ENCODE data around the gene PDZD4. TPM values are rescaled to one million over a fixed set of nuclear protein-coding genes. Genes with fewer than 3 reads are reported as not detected.

The PDZD4 gene
- total RNA-seq, 4 donors from 2014 or later, result 2.0 to 6.6 (median 4.2) TPM

- in situ Hi-C loops (cut with MboI; ENCODE audit: low pct_ligation_motif_present in 1 of 4, low pct_unique_long_range_greater_than_20kb in 1 of 4, low sequenced_read_pairs in 3 of 4), result loop anchor here in 1 of 4 donors (25.0 kb wide), 1 partner anchor 200 kb away; the partner anchor contains the start of genes HCFC1 and TMEM187
These were observed 67.6 kb downstream of the PDZD4 start for GRCh38 chrX:153762626-153763173.

GRCh38 chrX:153761863-153762262 is 68.5 kb downstream of the PDZD4 start:
- no peaks in the 10 kb centered on the region for H3K4me1 ChIP-seq
- H3K27ac ChIP-seq, result no peak overlapping the region
- 80% methylated on average over 15 of the region's 15 CpGs; no CpG with 5 or more reads in 1 of the 2 donors for WGBS, 2 donors (ENCODE audit: low coverage in 1 of 2)
- no peaks in the 10 kb centered on the region for H3K36me3 ChIP-seq
- no peaks in the 10 kb centered on the region for H3K27me3 ChIP-seq
- in situ Hi-C loops (cut with MboI; ENCODE audit: low pct_ligation_motif_present in 1 of 4, low pct_unique_long_range_greater_than_20kb in 1 of 4, low sequenced_read_pairs in 3 of 4), result loop anchor here in 1 of 4 donors (25.0 kb wide), 1 partner anchor 200 kb away; the partner anchor contains the start of genes HCFC1 and TMEM187
- intact Hi-C loops (cut with DNase I; ENCODE audit: low total_unique reads), result no loop called here
- TF ChIP-seq EP300 (IDR thresholded peaks at IDR 0.05; ENCODE audit: low read depth), result no peak
- no peak for TF ChIP-seq POLR2A (IDR thresholded peaks at IDR 0.05)
- no peak for TF ChIP-seq POLR2AphosphoS5 (IDR thresholded peaks at IDR 0.05)
- TF ChIP-seq CTCF (IDR thresholded peaks at IDR 0.05), result no peak
- no peaks in the 10 kb centered on the region for H3K9me3 ChIP-seq
- DNase-seq, result no peak
- no peak overlapping the region for H3K4me3 ChIP-seq

More at GRCh38 chrX:153762626-153763173, 67.6 kb downstream of the PDZD4 start:
- no peaks in the 10 kb centered on the region for H3K36me3 ChIP-seq
- 82% methylated on average over 12 of the region's 14 CpGs; no CpG with 5 or more reads in 1 of the 2 donors for WGBS, 2 donors (ENCODE audit: low coverage in 1 of 2)
- H3K27me3 ChIP-seq, result no peaks in the 10 kb centered on the region
- intact Hi-C loops (cut with DNase I; ENCODE audit: low total_unique reads), result no loop called here
- H3K9me3 ChIP-seq, result no peaks in the 10 kb centered on the region
- H3K4me3 ChIP-seq, result no peak overlapping the region
- TF ChIP-seq POLR2AphosphoS5 (IDR thresholded peaks at IDR 0.05), result no peak
- TF ChIP-seq EP300 (IDR thresholded peaks at IDR 0.05; ENCODE audit: low read depth), result no peak
- no peak for TF ChIP-seq POLR2A (IDR thresholded peaks at IDR 0.05)
- no peak for TF ChIP-seq CTCF (IDR thresholded peaks at IDR 0.05)
- no peaks in the 10 kb centered on the region for H3K4me1 ChIP-seq
- no peak for DNase-seq
- H3K27ac ChIP-seq, result no peak overlapping the region

- in situ Hi-C loops (cut with MboI; ENCODE audit: low pct_ligation_motif_present in 1 of 4, low pct_unique_long_range_greater_than_20kb in 1 of 4, low sequenced_read_pairs in 3 of 4) (loop anchor here in 1 of 4 donors (25.0 kb wide), 1 partner anchor 207 kb away; the partner anchor contains the start of genes HCFC1 and TMEM187), intact Hi-C loops (cut with DNase I; ENCODE audit: low total_unique reads) (no loop called here)
- H3K4me1 ChIP-seq, result no peaks in the 10 kb centered on the region
- TF ChIP-seq EP300 (IDR thresholded peaks at IDR 0.05; ENCODE audit: low read depth) (no peak), POLR2AphosphoS5 (IDR thresholded peaks at IDR 0.05) (no peak)
- H3K27ac ChIP-seq, result no peak overlapping the region
- H3K9me3 ChIP-seq, result no peaks in the 10 kb centered on the region
- no peaks in the 10 kb centered on the region for H3K36me3 ChIP-seq
- DNase-seq, result no peak
- H3K27me3 ChIP-seq, result no peaks in the 10 kb centered on the region
- H3K4me3 ChIP-seq, result no peak overlapping the region
- 76% methylated on average over 1 of the region's 1 CpG; no CpG with 5 or more reads in 1 of the 2 donors for WGBS, 2 donors (ENCODE audit: low coverage in 1 of 2)
These were observed 75.2 kb downstream of the PDZD4 start for GRCh38 chrX:153755136-153755535.

Other genes starting within 250 kb of the PDZD4 start
- gene CCNQ, start 231.4 kb downstream of the PDZD4 start, total RNA-seq, result 10 to 100 TPM in 3 of 4 donors, 1 to 10 TPM in 1; 5.2 to 32.5 (median 26.8) TPM
- gene DUSP9, start 183.3 kb downstream of the PDZD4 start, total RNA-seq, result not detected
- gene PNCK, start 156.7 kb downstream of the PDZD4 start, total RNA-seq, result 10 to 100 TPM in 1 of 4 donors, 1 to 10 TPM in 2, not detected in 1; 6.5 to 74.4 (median 7.9) TPM
- gene SLC6A8, start 142.6 kb downstream of the PDZD4 start, total RNA-seq, result 100 to 1,000 TPM in 3 of 4 donors, 10 to 100 TPM in 1; 61.1 to 332 (median 197) TPM
- 100 to 1,000 TPM in 2 of 4 donors, 10 to 100 TPM in 2; 37.6 to 113 (median 74.4) TPM for gene BCAP31, start 106.2 kb downstream of the PDZD4 start, total RNA-seq
- gene ABCD1, start 105.7 kb downstream of the PDZD4 start, total RNA-seq, result 10 to 100 TPM in 3 of 4 donors, 1 to 10 TPM in 1; 7.0 to 50.5 (median 18.1) TPM
- 10 to 100 TPM in 2 of 4 donors, 1 to 10 TPM in 2; 3.1 to 46.2 (median 24.7) TPM for gene PLXNB3, start 66.3 kb downstream of the PDZD4 start, total RNA-seq
- gene SRPK3, start 49.5 kb downstream of the PDZD4 start, total RNA-seq, result 1 to 10 TPM in 2 of 4 donors, under 1 TPM in 2; 0.64 to 3.8 (median 1.3) TPM
- gene IDH3G, start 36.2 kb downstream of the PDZD4 start, total RNA-seq, result 100 to 1,000 TPM in 2 of 4 donors, 10 to 100 TPM in 2; 77.5 to 203 (median 117) TPM
- 100 to 1,000 TPM in 2 of 4 donors, 10 to 100 TPM in 2; 16.1 to 165 (median 95.8) TPM for gene SSR4, start 35.9 kb downstream of the PDZD4 start, total RNA-seq
- gene L1CAM, start 55.6 kb upstream of the PDZD4 start, total RNA-seq, result 1 to 10 TPM; 5.2 to 7.1 (median 6.1) TPM
- 10 to 100 TPM in 1 of 4 donors, 1 to 10 TPM in 1, under 1 TPM in 1, not detected in 1; 0.41 to 72.2 (median 9.8) TPM for gene AVPR2, start 74.1 kb upstream of the PDZD4 start, total RNA-seq
- 10 to 100 TPM; 44.9 to 52.4 (median 49.9) TPM for gene ARHGAP4, start 95.7 kb upstream of the PDZD4 start, total RNA-seq
- 10 to 100 TPM; 29.9 to 57.2 (median 47.4) TPM for gene NAA10, start 104.5 kb upstream of the PDZD4 start, total RNA-seq
- 10 to 100 TPM in 1 of 4 donors, 1 to 10 TPM in 2, not detected in 1; 4.6 to 13.1 (median 7.2) TPM for gene RENBP, start 114.1 kb upstream of the PDZD4 start, total RNA-seq
- 10 to 100 TPM; 34.0 to 68.5 (median 49.8) TPM for gene HCFC1, start 141.3 kb upstream of the PDZD4 start, total RNA-seq
- gene TMEM187, start 142.2 kb upstream of the PDZD4 start, total RNA-seq, result 10 to 100 TPM in 1 of 4 donors, 1 to 10 TPM in 3; 1.6 to 11.2 (median 5.5) TPM
- 100 to 1,000 TPM in 2 of 4 donors, 10 to 100 TPM in 2; 64.1 to 155 (median 107) TPM for gene IRAK1, start 189.4 kb upstream of the PDZD4 start, total RNA-seq

Data from transverse colon (tissue), 4 donors.